ENCODE measurements around the gene DNAJC10.

DNA sequence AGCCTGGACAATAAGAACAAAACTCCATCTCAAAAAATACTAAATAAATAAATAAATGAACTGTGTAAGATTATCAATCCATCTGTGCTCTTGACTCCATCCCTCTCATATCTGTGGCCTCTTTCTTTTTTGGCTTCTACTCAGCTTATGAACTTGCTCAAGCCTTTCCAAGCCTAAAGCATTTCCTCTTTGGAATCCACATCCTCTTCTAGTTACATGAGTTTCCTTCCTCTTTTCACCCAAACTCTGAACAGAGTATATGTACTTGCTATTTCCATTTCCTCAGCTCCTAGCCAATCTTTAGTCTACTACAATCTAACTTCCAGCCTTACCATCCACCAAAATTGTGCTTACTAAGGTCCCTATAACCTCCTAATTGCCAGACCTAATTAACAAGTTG, 2.5 kb upstream of the DNAJC10 start:
- TF ChIP-seq, protein P1, sequence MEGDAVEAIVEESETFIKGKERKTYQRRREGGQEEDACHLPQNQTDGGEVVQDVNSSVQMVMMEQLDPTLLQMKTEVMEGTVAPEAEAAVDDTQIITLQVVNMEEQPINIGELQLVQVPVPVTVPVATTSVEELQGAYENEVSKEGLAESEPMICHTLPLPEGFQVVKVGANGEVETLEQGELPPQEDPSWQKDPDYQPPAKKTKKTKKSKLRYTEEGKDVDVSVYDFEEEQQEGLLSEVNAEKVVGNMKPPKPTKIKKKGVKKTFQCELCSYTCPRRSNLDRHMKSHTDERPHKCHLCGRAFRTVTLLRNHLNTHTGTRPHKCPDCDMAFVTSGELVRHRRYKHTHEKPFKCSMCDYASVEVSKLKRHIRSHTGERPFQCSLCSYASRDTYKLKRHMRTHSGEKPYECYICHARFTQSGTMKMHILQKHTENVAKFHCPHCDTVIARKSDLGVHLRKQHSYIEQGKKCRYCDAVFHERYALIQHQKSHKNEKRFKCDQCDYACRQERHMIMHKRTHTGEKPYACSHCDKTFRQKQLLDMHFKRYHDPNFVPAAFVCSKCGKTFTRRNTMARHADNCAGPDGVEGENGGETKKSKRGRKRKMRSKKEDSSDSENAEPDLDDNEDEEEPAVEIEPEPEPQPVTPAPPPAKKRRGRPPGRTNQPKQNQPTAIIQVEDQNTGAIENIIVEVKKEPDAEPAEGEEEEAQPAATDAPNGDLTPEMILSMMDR (IDR thresholded peaks at IDR 0.05; ENCODE audit: poor library complexity): no peak
- TF ChIP-seq EZH2 (IDR thresholded peaks at IDR 0.05; ENCODE audit: borderline replicate concordance) (no peak), EZH2phosphoT487 (IDR thresholded peaks at IDR 0.05; ENCODE audit: low read depth, severe bottlenecking, unreplicated experiment) (no peak)
